ENCODE results near the gene MAGEA11. TPM values are rescaled to one million over a fixed set of nuclear protein-coding genes. Genes with fewer than 3 reads are reported as not detected.
"Not testable (repeated sequence)": the region's sequence is repeated elsewhere in the genome, so short reads cannot be mapped to it uniquely, and the experiment has no call there.

MAGEA11 gene
- total and polyA plus RNA-seq, 4 donors, result not detected

DNA sequence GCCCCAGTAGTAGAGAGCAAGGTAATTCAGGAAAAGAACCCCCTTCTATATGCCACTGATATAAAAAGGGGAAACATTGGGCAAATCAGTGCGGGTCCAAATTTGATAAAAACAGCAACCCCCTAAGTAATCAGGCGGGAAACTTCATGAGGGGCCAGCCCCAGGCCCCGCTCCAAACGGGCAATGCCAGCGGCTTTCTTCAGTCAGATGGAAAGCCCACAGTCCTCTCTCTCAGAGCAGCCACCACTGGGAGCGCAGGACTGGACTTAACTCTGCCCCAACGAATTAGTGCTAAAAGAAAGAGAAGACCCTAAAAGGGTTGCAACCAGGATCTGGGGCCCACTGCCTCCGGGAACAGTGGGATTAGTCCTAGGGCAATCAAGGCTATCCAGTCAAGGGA, 9.9 kb downstream of the MAGEA11 start:
- Histone ChIP-seq H3K36me3 (ENCODE audit: control insufficient read depth in 4 of 4, insufficient read depth in 3 of 4, low read depth in 1 of 4, low read length in 3 of 4) (no peaks in the 10 kb centered on the region), H3K9ac (ENCODE audit: low read depth in 1 of 2, low read length in 2 of 2) (no peak overlapping the region), H3K27me3 (ENCODE audit: control insufficient read depth in 4 of 4, insufficient read depth in 4 of 4, low read length in 3 of 4) (no peaks in the 10 kb centered on the region), H3K9me3 (ENCODE audit: control insufficient read depth in 4 of 4, low read length in 3 of 4) (no peaks in the 10 kb centered on the region), H3K4me3 (ENCODE audit: low read depth in 1 of 3, low read length in 3 of 3) (no peak overlapping the region), H3K27ac (ENCODE audit: low read depth in 1 of 2, low read length in 2 of 2) (no peak overlapping the region), H3K4me1 (ENCODE audit: control insufficient read depth in 4 of 4, insufficient read depth in 4 of 4, low read length in 3 of 4) (no peaks in the 10 kb centered on the region)
- WGBS, result 96% methylated on average over 8 of the region's 8 CpGs
- TF ChIP-seq, protein P1, sequence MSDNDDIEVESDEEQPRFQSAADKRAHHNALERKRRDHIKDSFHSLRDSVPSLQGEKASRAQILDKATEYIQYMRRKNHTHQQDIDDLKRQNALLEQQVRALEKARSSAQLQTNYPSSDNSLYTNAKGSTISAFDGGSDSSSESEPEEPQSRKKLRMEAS (IDR thresholded peaks at IDR 0.05), result no peak
- TF ChIP-seq, protein P2, sequence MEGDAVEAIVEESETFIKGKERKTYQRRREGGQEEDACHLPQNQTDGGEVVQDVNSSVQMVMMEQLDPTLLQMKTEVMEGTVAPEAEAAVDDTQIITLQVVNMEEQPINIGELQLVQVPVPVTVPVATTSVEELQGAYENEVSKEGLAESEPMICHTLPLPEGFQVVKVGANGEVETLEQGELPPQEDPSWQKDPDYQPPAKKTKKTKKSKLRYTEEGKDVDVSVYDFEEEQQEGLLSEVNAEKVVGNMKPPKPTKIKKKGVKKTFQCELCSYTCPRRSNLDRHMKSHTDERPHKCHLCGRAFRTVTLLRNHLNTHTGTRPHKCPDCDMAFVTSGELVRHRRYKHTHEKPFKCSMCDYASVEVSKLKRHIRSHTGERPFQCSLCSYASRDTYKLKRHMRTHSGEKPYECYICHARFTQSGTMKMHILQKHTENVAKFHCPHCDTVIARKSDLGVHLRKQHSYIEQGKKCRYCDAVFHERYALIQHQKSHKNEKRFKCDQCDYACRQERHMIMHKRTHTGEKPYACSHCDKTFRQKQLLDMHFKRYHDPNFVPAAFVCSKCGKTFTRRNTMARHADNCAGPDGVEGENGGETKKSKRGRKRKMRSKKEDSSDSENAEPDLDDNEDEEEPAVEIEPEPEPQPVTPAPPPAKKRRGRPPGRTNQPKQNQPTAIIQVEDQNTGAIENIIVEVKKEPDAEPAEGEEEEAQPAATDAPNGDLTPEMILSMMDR (IDR thresholded peaks at IDR 0.05; ENCODE audit: low read depth, low read length, missing input control), result no peak
- no peak for TF ChIP-seq RXRA (IDR thresholded peaks at IDR 0.05)
- TF ChIP-seq RAD21 (IDR thresholded peaks at IDR 0.05), result no peak
- DNase-seq (ENCODE audit: low spot score), result no peak

DNA sequence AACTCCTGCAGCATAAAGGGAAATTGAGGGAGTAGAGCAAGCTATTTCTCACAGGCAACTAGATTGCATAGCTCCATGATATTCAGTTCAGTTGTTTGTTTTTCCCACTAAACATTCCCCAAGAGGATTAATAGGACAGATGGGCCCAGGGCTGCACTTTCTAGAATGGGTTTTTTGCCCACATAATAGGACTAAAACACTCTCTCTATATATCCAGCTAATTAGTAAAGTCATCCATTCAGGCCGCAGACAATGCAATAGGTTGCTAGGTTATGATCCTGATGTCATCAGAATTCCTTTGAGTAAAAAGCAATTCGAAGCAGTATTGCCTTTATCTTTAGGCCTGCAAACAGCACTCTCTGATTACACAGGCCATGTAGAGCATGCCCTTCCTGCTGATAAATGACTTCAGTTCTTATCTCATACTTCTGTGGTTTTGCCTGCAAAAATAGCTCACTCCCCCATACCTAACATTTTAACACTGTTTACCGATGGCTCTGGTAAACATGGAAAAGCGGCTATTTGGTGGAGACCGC, 11.8 kb downstream of the MAGEA11 start:
- H3K27ac ChIP-seq (ENCODE audit: low read depth in 1 of 2, low read length in 2 of 2); H3K36me3 ChIP-seq (ENCODE audit: control insufficient read depth in 4 of 4, insufficient read depth in 3 of 4, low read depth in 1 of 4, low read length in 3 of 4); H3K27me3 ChIP-seq (ENCODE audit: control insufficient read depth in 4 of 4, insufficient read depth in 4 of 4, low read length in 3 of 4); H3K4me1 ChIP-seq (ENCODE audit: control insufficient read depth in 4 of 4, insufficient read depth in 4 of 4, low read length in 3 of 4); H3K9ac ChIP-seq (ENCODE audit: low read depth in 1 of 2, low read length in 2 of 2); H3K4me3 ChIP-seq (ENCODE audit: low read depth in 1 of 3, low read length in 3 of 3); H3K9me3 ChIP-seq (ENCODE audit: control insufficient read depth in 4 of 4, low read length in 3 of 4); DNase-seq (ENCODE audit: low spot score): not testable (repeated sequence)
- WGBS, result 49% methylated on average over 3 of the region's 5 CpGs

DNA sequence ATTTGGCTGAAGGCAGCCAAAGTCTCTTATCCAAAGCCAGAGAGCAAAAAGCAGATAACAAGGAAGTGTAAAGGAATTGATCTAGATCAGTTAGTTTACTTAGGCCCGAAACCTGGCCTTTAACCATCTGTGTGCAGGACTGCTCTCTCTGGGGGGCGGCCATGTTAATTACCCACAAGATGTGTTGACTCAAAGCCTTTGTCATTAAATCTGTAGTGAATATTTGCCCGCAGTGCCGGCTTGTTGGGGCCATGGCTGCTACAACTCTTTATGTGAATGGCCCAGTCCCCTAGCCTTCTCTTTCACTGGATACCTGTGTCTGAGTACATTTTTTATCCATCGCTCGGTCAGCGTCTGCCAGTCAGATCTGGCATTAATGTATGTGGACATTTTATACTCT, 15.4 kb downstream of the MAGEA11 start:
- not testable (repeated sequence) for H3K9ac ChIP-seq (ENCODE audit: low read depth in 1 of 2, low read length in 2 of 2); H3K36me3 ChIP-seq (ENCODE audit: control insufficient read depth in 4 of 4, insufficient read depth in 3 of 4, low read depth in 1 of 4, low read length in 3 of 4); H3K27ac ChIP-seq (ENCODE audit: low read depth in 1 of 2, low read length in 2 of 2); DNase-seq (ENCODE audit: low spot score); H3K4me1 ChIP-seq (ENCODE audit: control insufficient read depth in 4 of 4, insufficient read depth in 4 of 4, low read length in 3 of 4); H3K27me3 ChIP-seq (ENCODE audit: control insufficient read depth in 4 of 4, insufficient read depth in 4 of 4, low read length in 3 of 4); H3K4me3 ChIP-seq (ENCODE audit: low read depth in 1 of 3, low read length in 3 of 3); H3K9me3 ChIP-seq (ENCODE audit: control insufficient read depth in 4 of 4, low read length in 3 of 4)
- WGBS, result 83% methylated on average over 3 of the region's 7 CpGs

DNA sequence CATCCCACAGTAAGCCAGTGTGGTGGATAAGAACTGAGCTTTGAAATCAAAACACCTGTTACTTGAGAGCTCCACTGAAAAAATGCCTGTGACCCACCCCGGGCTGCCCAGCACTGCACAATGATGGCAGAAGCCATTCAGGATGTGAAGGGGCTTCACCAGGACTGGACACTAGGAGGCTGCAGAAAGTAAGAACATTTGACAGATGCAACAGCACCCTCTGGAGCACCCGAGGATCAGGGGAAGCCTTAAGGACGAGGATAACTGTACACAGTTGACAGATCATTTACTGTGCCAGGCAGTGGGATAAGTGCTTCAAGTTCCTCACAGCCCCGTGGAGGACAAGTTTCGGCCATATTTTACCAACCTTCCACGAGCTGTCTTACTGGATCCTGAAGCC, 30.4 kb downstream of the MAGEA11 start:
- WGBS, result 60% methylated on average over 1 of the region's 6 CpGs
- H3K36me3 ChIP-seq (ENCODE audit: control insufficient read depth in 4 of 4, insufficient read depth in 3 of 4, low read depth in 1 of 4, low read length in 3 of 4); H3K27me3 ChIP-seq (ENCODE audit: control insufficient read depth in 4 of 4, insufficient read depth in 4 of 4, low read length in 3 of 4); H3K4me3 ChIP-seq (ENCODE audit: low read depth in 1 of 3, low read length in 3 of 3); DNase-seq (ENCODE audit: low spot score); H3K27ac ChIP-seq (ENCODE audit: low read depth in 1 of 2, low read length in 2 of 2); H3K9ac ChIP-seq (ENCODE audit: low read depth in 1 of 2, low read length in 2 of 2); H3K9me3 ChIP-seq (ENCODE audit: control insufficient read depth in 4 of 4, low read length in 3 of 4); H3K4me1 ChIP-seq (ENCODE audit: control insufficient read depth in 4 of 4, insufficient read depth in 4 of 4, low read length in 3 of 4): not testable (repeated sequence)

DNA sequence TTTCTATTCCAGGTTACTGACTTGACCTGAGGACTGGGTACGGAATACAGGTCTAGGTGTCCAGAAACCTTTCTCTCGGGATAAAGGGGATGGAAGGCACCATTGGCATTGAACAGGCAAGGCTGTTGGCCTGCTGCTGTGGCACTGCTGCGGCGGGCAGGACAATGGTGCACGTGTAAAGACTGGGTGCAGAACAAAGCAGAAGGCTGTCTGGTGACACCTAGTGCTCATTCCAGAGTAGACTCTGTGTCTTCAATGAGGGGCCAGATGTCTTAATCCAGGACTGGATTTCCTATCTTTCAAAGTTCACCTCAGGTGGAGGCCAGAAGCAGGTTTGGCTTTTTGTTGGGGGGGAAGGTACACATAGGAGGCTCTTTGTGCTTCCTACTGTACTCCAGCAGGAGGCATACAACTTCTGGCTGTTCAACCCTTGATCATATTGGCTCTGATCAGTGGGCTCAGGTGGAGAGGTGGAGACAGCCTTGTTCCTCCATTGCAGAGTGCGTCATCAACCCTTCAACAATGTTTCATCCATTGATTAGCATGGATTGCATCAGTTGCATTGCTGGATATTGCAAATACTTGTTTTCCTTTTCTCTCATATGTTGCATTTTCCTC, 34.6 kb downstream of the MAGEA11 start:
- not testable (repeated sequence) for H3K4me3 ChIP-seq (ENCODE audit: low read depth in 1 of 3, low read length in 3 of 3); H3K9me3 ChIP-seq (ENCODE audit: control insufficient read depth in 4 of 4, low read length in 3 of 4); H3K36me3 ChIP-seq (ENCODE audit: control insufficient read depth in 4 of 4, insufficient read depth in 3 of 4, low read depth in 1 of 4, low read length in 3 of 4); H3K4me1 ChIP-seq (ENCODE audit: control insufficient read depth in 4 of 4, insufficient read depth in 4 of 4, low read length in 3 of 4); H3K27me3 ChIP-seq (ENCODE audit: control insufficient read depth in 4 of 4, insufficient read depth in 4 of 4, low read length in 3 of 4); H3K9ac ChIP-seq (ENCODE audit: low read depth in 1 of 2, low read length in 2 of 2); DNase-seq (ENCODE audit: low spot score); H3K27ac ChIP-seq (ENCODE audit: low read depth in 1 of 2, low read length in 2 of 2)
- 73% methylated on average over 2 of the region's 6 CpGs for WGBS
